Measurements from ENCODE around the gene RPUSD1. TPM values are rescaled to one million over a fixed set of nuclear protein-coding genes. Genes with fewer than 3 reads are reported as not detected.

Gene RPUSD1
- total RNA-seq, 4 donors from 2014 or later, result 16.1 to 71.4 (median 24.8) TPM

- intact Hi-C loops (cut with DNase I; ENCODE audit: low total_unique reads) (no loop called here), in situ Hi-C loops (cut with MboI; ENCODE audit: low pct_ligation_motif_present in 1 of 4, low pct_unique_long_range_greater_than_20kb in 1 of 4, low sequenced_read_pairs in 3 of 4) (loop anchor here in 2 of 4 donors (25.0 kb wide), 1 partner anchor 261 kb away; the partner anchor contains the start of gene SSTR5 (in 2 of the 2))
- H3K4me1 ChIP-seq, result no peaks in the 10 kb centered on the region
- no peak overlapping the region for H3K27ac ChIP-seq
- no peak for DNase-seq
- no peak overlapping the region for H3K4me3 ChIP-seq
- H3K9me3 ChIP-seq, result no peaks in the 10 kb centered on the region
- peaks cover 60% of the 10 kb centered on the region for H3K27me3 ChIP-seq
- 7% methylated on average over 3 of the region's 17 CpGs; no CpG with 5 or more reads in 1 of the 2 donors for WGBS, 2 donors (ENCODE audit: low coverage in 1 of 2)
- no peaks in the 10 kb centered on the region for H3K36me3 ChIP-seq
- no peak for TF ChIP-seq CTCF (IDR thresholded peaks at IDR 0.05)
- TF ChIP-seq POLR2A (IDR thresholded peaks at IDR 0.05), result no peak
- TF ChIP-seq POLR2AphosphoS5 (IDR thresholded peaks at IDR 0.05), result no peak
- TF ChIP-seq EP300 (IDR thresholded peaks at IDR 0.05; ENCODE audit: low read depth), result no peak
These were observed 12.8 kb upstream of the RPUSD1 start for GRCh38 chr16:800834-801511.

- H3K36me3 ChIP-seq, result no peaks in the 10 kb centered on the region
- no peaks in the 10 kb centered on the region for H3K4me1 ChIP-seq
- 5% methylated on average over 45 of the region's 57 CpGs; no CpG with 5 or more reads in 1 of the 2 donors for WGBS, 2 donors (ENCODE audit: low coverage in 1 of 2)
- no peaks in the 10 kb centered on the region for H3K9me3 ChIP-seq
- in situ Hi-C loops (cut with MboI; ENCODE audit: low pct_ligation_motif_present in 1 of 4, low pct_unique_long_range_greater_than_20kb in 1 of 4, low sequenced_read_pairs in 3 of 4) (loop anchor here in 2 of 4 donors (25.0 kb wide), 1 partner anchor 262 kb away; the partner anchor contains the start of gene SSTR5 (in 2 of the 2)), intact Hi-C loops (cut with DNase I; ENCODE audit: low total_unique reads) (no loop called here)
- no peak for DNase-seq
- H3K27me3 ChIP-seq, result peaks cover 60% of the 10 kb centered on the region
- no peak within 1 kb of the TSS for H3K27ac ChIP-seq
- TF ChIP-seq POLR2A (IDR thresholded peaks at IDR 0.05) (no peak), CTCF (IDR thresholded peaks at IDR 0.05) (no peak), EP300 (IDR thresholded peaks at IDR 0.05; ENCODE audit: low read depth) (no peak), POLR2AphosphoS5 (IDR thresholded peaks at IDR 0.05) (no peak)
- H3K4me3 ChIP-seq, result no peak within 1 kb of the TSS
These were observed 12.0 kb upstream of the RPUSD1 start, which contains the start of gene GNG13 for GRCh38 chr16:799948-800833. Gene GNG13 (minus strand): TSS chr16:800734. CDS start chr16:799077, 1,657 bp downstream.

- no peak overlapping the region for H3K27ac ChIP-seq
- H3K27me3 ChIP-seq, result peaks cover 56% of the 10 kb centered on the region
- DNase-seq, result no peak
- H3K4me3 ChIP-seq, result no peak overlapping the region
- H3K4me1 ChIP-seq, result no peaks in the 10 kb centered on the region
- H3K9me3 ChIP-seq, result no peaks in the 10 kb centered on the region
- H3K36me3 ChIP-seq, result no peaks in the 10 kb centered on the region
- 45% methylated on average over 18 of the region's 22 CpGs; no CpG with 5 or more reads in 1 of the 2 donors for WGBS, 2 donors (ENCODE audit: low coverage in 1 of 2)
- intact Hi-C loops (cut with DNase I; ENCODE audit: low total_unique reads) (no loop called here), in situ Hi-C loops (cut with MboI; ENCODE audit: low pct_ligation_motif_present in 1 of 4, low pct_unique_long_range_greater_than_20kb in 1 of 4, low sequenced_read_pairs in 3 of 4) (no loop called here)
- no peak for TF ChIP-seq EP300 (IDR thresholded peaks at IDR 0.05; ENCODE audit: low read depth)
- TF ChIP-seq CTCF (IDR thresholded peaks at IDR 0.05), result no peak
- TF ChIP-seq POLR2A (IDR thresholded peaks at IDR 0.05), result no peak
- no peak for TF ChIP-seq POLR2AphosphoS5 (IDR thresholded peaks at IDR 0.05)
These were observed 11.1 kb upstream of the RPUSD1 start for GRCh38 chr16:799111-799947.

Measured in transverse colon (tissue), 4 donors.